Myometrial cell (primary cell): ENCODE results near the gene MRRF. TPM values are rescaled to one million over a fixed set of nuclear protein-coding genes. Genes with fewer than 3 reads are reported as not detected.

Experiments
- total RNA-seq: library from RNA; depleted of rRNA; stranded (reverse); fragments of >200 nt; gene quantifications from 2 replicates; pipeline ENCODE4 v1.2.3, GENCODE V29; 2015

MRRF gene, protein sequence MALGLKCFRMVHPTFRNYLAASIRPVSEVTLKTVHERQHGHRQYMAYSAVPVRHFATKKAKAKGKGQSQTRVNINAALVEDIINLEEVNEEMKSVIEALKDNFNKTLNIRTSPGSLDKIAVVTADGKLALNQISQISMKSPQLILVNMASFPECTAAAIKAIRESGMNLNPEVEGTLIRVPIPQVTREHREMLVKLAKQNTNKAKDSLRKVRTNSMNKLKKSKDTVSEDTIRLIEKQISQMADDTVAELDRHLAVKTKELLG
- 33.3 and 43.8 TPM in 2 replicates for total RNA-seq

DNA sequence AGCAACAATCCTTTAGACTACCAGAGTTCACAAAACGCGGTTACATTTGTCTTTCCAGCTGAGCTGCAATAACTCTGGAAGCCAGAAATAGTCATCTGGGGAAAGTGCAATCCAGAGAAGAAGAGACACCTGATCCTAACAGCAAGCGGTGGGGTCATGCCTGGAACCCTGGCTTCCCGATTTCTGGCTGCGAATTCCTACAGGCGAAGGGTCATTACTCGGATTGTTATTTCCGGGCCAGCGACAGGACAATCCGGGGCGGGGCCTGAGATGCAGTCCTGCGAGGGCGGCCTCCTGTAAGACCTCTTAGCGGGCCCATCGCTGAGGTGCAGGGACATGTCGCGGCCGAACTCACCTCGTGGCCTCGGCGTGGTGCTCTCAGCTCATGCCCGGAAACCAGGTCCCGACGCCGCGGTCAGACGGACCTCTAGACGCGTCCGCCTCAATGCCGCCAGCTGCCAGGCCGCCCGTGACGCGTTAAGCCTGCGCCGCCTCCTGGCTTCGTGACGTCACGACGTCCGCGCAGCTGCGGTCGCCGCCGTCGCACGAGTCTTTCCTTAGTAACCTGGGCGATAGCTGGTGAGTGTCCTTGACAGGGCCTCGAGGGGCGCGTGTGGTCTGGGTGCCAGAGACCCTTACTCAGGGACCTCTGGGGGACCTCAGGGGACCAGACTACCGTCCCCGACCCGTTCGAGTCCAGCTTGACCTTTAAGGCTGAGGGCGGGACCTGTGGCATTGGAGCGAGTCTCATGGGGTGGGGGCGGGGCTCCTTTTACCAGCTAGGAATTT lies at the start of gene MRRF, which contains the start of gene RBM18:
Gene MRRF (plus strand): TSS at position 523 of the 789 bp plus-strand sequence. CDS start 6,010 bp downstream, outside the sequence.
Gene RBM18 (minus strand): TSS at position 481 of the 789 bp plus-strand sequence. CDS start 3,348 bp downstream, outside the sequence.

DNA sequence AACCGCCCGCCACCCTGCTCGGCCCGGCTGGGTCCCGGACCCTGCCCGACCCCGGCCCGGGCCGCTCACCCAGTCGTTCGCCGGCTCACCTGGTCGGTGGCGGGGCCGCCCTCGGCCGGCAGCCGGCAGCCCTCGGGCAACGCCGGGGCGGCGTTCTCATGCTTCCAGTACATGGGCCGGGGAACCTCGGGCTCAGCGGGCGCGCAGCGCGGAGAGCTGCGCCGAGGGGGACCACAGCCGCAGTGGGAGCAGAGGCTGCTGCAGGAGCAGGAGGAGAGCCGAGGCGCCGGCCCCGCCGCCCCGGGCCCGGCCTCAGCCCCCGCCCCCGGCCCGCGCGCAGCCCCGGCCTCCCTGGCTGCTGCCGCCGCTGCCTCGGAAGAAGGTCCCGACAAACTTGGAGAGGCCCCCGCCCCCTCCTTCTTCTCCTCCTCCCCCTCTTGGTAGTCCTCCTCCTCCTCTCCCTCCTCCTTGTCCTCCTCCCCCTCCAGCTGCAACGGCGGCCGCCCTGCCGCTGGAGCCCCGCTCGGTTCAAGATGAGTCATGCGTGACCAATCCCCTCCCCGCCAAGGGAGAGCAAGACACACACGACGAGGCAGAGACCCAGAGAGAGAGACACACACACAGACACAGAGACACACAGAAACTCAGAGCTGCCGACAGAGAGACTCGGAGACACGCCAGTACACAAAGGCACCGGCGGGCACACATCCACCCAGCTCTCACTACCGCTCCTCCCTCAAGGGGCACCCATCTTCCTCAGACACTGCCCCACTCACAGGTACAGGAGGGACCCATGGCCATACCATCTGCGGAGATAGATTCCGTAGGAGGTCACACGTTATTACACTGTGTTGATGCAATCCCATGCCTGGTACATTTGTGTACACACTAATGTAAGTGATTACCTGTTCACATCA lies 35.9 kb upstream of the MRRF start, which contains the start of gene LHX6:
Gene LHX6 (minus strand): TSS at position 390 of the 917 bp plus-strand sequence. CDS start 217 bp downstream, at position 173.

DNA sequence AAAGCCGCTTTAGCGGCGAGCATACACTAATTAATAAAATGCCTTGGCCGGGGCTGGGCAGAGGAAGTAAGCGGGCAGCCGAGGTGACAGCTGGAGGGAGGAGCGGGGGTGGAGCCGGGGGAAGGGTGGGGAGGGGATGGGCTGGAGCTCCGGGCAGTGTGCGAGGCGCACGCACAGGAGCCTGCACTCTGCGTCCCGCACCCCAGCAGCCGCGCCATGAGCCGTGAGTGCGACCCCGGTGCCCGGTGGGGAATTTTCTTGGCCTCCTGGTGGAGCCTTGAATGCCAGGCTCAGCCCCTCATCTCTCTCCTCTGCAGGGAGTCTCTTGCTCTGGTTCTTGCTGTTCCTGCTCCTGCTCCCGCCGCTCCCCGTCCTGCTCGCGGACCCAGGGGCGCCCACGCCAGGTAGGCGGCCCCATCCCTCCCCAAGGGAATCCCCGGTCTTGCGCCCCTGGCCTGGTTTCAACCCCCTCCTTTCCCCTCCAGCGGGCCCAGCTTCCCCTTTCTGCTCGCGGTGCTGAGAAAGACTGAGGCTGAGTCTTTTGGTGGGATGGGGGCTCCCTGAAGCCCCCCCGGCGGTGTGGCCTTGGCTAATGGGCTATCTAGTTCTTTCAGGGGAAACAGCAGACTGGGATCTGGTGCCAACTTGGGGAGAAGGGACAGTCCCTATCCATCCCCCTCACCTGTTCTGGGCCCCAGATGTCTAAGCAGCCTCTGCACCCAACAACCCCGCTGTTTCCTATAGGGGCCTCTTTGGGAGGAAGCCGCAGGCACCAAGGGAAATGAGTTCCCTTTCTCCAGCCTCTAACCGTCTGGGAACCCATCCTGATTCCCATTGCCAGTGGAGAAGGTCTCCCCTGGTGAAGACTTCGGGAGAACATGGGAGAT lies 106.4 kb downstream of the MRRF start, which contains the start of gene PTGS1:
Gene PTGS1 (plus strand): TSS at position 156 of the 887 bp plus-strand sequence. CDS start 61 bp downstream, at position 217.

Other genes starting within 250 kb of the MRRF start
- 4.0 and 4.3 TPM in 2 replicates for gene TTLL11, start 171.6 kb upstream of the MRRF start, total RNA-seq
- 64.3 and 69.1 TPM in 2 replicates for gene NDUFA8, start 105.1 kb upstream of the MRRF start, total RNA-seq
- gene MORN5, start 105.0 kb upstream of the MRRF start, total RNA-seq, result not detected in 2 replicates
- not detected in 2 replicates for gene LHX6, start 35.9 kb upstream of the MRRF start, total RNA-seq
- gene RBM18, start within 50 bp of the MRRF start, total RNA-seq, result 10.4 and 13.8 TPM in 2 replicates
- 7.5 and 9.4 TPM in 2 replicates for gene PTGS1, start 106.1 kb downstream of the MRRF start, total RNA-seq
- not detected in 2 replicates for gene OR1J1, start 213.0 kb downstream of the MRRF start, total RNA-seq
- not detected in 2 replicates for gene OR1J2, start 245.9 kb downstream of the MRRF start, total RNA-seq